ENCODE measurements around the gene SYPL1.

GRCh38 chr7:106116161-106116704, 4.1 kb upstream of the SYPL1 start:
- TF ChIP-seq CTCF (IDR thresholded peaks at IDR 0.05) (no peak), EZH2 (IDR thresholded peaks at IDR 0.05) (no peak)
